Measurements from ENCODE around the gene PRSS2. TPM values are rescaled to one million over a fixed set of nuclear protein-coding genes. Genes with fewer than 3 reads are reported as not detected.
A peak's percentile ranks its signal among the peaks of the same experiment; 100 is the strongest.

Gene PRSS2
- total and polyA plus RNA-seq, 9 of the 15 experiments (the other 6 are each of a cell fraction or from before 2014, with no cell fraction given) = 1.3 to 23.9 (median 3.8) TPM

DNA sequence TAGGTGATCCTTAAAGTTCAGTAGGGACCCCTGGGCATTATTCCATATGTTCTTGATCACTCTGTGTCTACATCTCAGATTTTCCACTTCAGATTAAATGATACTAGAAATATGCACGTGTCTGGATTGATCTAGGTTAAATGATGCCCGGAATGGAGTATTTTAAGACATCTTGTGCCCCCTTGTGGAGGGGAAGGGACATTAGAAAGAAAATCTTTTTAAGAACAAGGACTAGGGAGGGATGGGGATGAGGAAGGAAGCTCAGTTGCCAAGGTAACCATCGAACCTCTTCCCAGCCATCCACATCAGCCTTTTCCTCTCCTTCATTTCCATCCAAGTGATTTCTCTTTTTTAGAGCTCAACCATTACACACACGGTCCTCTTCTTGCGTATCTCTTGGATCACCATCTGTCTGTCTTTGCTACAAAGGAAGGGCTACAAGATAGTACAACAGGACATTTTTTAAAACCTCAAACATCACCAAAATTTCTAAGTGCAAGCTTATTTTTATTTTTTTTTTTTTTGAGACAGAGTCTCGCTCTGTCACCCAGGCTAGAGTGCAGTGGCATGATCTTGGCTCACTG, 40.5 kb downstream of the PRSS2 start (continued):
- TF ChIP-seq, protein P1, sequence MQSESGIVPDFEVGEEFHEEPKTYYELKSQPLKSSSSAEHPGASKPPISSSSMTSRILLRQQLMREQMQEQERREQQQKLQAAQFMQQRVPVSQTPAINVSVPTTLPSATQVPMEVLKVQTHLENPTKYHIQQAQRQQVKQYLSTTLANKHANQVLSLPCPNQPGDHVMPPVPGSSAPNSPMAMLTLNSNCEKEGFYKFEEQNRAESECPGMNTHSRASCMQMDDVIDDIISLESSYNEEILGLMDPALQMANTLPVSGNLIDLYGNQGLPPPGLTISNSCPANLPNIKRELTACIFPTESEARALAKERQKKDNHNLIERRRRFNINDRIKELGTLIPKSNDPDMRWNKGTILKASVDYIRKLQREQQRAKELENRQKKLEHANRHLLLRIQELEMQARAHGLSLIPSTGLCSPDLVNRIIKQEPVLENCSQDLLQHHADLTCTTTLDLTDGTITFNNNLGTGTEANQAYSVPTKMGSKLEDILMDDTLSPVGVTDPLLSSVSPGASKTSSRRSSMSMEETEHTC (IDR thresholded peaks at IDR 0.05) = no peak
- TF ChIP-seq SMAD2 (IDR thresholded peaks at IDR 0.05; ENCODE audit: low read depth, low read length) (no peak), THRAP3 (IDR thresholded peaks at IDR 0.05; ENCODE audit: borderline replicate concordance) (no peak), CBX3 (IDR thresholded peaks at IDR 0.05; ENCODE audit: borderline replicate concordance in 1 of 2, low read length in 2 of 2) (0 out of 3 replicates have a peak, but pooled peaks of 1 of the 2 experiments have one; percentile 8), STAG1 (CRISPR knock-in tag; IDR thresholded peaks at IDR 0.05; ENCODE audit: borderline replicate concordance) (no peak), RCOR1 (IDR thresholded peaks at IDR 0.05; ENCODE audit: borderline replicate concordance in 1 of 2, low read depth in 2 of 2, low read length in 2 of 2) (peak in 1 of 2 experiments; percentile 81; a peak in 1 of 4 replicates), SREBF1 (IDR thresholded peaks at IDR 0.05; ENCODE audit: borderline replicate concordance, low read depth, low read length) (no peak), SMARCE1 (IDR thresholded peaks at IDR 0.05) (no peak), ZKSCAN3 (CRISPR knock-in tag; IDR thresholded peaks at IDR 0.05) (no peak), SAFB2 (IDR thresholded peaks at IDR 0.05; ENCODE audit: borderline replicate concordance, low read depth, low read length, severe bottlenecking) (no peak), SAFB (IDR thresholded peaks at IDR 0.05; ENCODE audit: borderline replicate concordance, low read depth, low read length) (no peak), HDAC1 (IDR thresholded peaks at IDR 0.05) (peak in 1 of 2 experiments; percentile 38; a peak in 1 of 4 replicates), MECOM (CRISPR knock-in tag; IDR thresholded peaks at IDR 0.05) (no peak), CEBPG (CRISPR knock-in tag; IDR thresholded peaks at IDR 0.05) (no peak), CEBPG (tag; conservative IDR thresholded peaks at IDR 0.05 in 1 of 2, IDR thresholded peaks at IDR 0.05 in 1 of 2) (no peak), LCOR (CRISPR knock-in tag; IDR thresholded peaks at IDR 0.05) (peak; percentile 80; the same call in 1 of the 2 replicates), CTBP1 (IDR thresholded peaks at IDR 0.05; ENCODE audit: borderline replicate concordance) (peak; percentile 91), TAL1 (IDR thresholded peaks at IDR 0.05) (no peak), SIN3A (IDR thresholded peaks at IDR 0.05; ENCODE audit: borderline replicate concordance in 2 of 2, control insufficient read depth in 1 of 2, low read depth in 2 of 2, low read length in 2 of 2) (no peak), ZNF696 (CRISPR knock-in tag; conservative IDR thresholded peaks at IDR 0.05) (no peak)
- TF ChIP-seq, protein P2, sequence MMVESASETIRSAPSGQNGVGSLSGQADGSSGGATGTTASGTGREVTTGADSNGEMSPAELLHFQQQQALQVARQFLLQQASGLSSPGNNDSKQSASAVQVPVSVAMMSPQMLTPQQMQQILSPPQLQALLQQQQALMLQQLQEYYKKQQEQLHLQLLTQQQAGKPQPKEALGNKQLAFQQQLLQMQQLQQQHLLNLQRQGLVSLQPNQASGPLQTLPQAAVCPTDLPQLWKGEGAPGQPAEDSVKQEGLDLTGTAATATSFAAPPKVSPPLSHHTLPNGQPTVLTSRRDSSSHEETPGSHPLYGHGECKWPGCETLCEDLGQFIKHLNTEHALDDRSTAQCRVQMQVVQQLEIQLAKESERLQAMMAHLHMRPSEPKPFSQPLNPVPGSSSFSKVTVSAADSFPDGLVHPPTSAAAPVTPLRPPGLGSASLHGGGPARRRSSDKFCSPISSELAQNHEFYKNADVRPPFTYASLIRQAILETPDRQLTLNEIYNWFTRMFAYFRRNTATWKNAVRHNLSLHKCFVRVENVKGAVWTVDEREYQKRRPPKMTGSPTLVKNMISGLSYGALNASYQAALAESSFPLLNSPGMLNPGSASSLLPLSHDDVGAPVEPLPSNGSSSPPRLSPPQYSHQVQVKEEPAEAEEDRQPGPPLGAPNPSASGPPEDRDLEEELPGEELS (CRISPR knock-in tag; IDR thresholded peaks at IDR 0.05; ENCODE audit: borderline replicate concordance) = no peak
- TF ChIP-seq, protein P3, sequence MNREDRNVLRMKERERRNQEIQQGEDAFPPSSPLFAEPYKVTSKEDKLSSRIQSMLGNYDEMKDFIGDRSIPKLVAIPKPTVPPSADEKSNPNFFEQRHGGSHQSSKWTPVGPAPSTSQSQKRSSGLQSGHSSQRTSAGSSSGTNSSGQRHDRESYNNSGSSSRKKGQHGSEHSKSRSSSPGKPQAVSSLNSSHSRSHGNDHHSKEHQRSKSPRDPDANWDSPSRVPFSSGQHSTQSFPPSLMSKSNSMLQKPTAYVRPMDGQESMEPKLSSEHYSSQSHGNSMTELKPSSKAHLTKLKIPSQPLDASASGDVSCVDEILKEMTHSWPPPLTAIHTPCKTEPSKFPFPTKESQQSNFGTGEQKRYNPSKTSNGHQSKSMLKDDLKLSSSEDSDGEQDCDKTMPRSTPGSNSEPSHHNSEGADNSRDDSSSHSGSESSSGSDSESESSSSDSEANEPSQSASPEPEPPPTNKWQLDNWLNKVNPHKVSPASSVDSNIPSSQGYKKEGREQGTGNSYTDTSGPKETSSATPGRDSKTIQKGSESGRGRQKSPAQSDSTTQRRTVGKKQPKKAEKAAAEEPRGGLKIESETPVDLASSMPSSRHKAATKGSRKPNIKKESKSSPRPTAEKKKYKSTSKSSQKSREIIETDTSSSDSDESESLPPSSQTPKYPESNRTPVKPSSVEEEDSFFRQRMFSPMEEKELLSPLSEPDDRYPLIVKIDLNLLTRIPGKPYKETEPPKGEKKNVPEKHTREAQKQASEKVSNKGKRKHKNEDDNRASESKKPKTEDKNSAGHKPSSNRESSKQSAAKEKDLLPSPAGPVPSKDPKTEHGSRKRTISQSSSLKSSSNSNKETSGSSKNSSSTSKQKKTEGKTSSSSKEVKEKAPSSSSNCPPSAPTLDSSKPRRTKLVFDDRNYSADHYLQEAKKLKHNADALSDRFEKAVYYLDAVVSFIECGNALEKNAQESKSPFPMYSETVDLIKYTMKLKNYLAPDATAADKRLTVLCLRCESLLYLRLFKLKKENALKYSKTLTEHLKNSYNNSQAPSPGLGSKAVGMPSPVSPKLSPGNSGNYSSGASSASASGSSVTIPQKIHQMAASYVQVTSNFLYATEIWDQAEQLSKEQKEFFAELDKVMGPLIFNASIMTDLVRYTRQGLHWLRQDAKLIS (CRISPR knock-in tag; IDR thresholded peaks at IDR 0.05) = no peak

Measured in K562 (cell line).